NCI-H524 (cell line): Measurements from ENCODE around the gene INPP5B.
A peak's percentile ranks its signal among the peaks of the same experiment; 100 is the strongest.
"Not testable (repeated sequence)": the region's sequence is repeated elsewhere in the genome, so short reads cannot be mapped to it uniquely, and the experiment has no call there.

Experiments
- DNase-seq, 2 experiments: peaks; one replicate each; lab custom pipeline; 2025; lab: John Stamatoyannopoulos, UW

INPP5B gene

DNA sequence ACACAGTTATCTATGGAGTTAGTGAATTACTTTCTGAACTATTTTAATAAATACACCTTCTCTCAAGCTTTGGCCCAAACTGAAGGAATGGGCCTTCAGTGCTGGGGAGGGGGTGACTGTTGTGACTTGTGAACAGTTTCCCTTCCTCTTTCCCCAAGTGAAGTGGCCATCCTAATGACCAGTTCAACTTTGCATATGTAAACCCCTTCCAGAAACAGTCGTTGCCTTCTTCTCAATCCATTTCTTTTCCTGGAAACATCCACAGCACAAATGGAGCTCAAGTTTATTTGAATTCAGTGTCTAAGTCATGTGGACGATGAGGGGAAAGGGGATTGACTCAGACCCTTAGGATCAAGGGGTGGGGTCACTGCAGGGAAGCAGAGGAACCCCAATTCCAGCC, 1.3 kb upstream of the INPP5B start:
- DNase-seq, result no peak

DNA sequence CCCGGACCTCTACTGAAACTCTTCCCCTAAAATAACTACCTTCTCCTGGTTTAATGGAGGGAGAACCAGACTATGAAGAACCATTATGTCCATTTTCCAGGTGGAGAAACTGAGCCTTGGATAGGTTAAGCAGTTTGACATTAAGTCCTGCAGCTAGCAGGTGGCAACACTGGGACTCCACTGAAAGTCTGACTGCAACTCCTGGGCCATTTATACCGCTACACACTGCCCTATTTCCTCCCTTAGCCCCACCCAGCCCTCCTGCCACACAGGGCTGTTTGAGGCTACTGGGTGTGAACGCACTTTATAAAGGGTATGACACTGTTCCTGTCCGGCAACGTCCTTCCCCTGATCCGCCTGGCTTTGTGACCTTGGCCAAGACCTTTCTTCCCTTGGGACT, 511 bp upstream of the INPP5B start:
- DNase-seq, result no peak

DNA sequence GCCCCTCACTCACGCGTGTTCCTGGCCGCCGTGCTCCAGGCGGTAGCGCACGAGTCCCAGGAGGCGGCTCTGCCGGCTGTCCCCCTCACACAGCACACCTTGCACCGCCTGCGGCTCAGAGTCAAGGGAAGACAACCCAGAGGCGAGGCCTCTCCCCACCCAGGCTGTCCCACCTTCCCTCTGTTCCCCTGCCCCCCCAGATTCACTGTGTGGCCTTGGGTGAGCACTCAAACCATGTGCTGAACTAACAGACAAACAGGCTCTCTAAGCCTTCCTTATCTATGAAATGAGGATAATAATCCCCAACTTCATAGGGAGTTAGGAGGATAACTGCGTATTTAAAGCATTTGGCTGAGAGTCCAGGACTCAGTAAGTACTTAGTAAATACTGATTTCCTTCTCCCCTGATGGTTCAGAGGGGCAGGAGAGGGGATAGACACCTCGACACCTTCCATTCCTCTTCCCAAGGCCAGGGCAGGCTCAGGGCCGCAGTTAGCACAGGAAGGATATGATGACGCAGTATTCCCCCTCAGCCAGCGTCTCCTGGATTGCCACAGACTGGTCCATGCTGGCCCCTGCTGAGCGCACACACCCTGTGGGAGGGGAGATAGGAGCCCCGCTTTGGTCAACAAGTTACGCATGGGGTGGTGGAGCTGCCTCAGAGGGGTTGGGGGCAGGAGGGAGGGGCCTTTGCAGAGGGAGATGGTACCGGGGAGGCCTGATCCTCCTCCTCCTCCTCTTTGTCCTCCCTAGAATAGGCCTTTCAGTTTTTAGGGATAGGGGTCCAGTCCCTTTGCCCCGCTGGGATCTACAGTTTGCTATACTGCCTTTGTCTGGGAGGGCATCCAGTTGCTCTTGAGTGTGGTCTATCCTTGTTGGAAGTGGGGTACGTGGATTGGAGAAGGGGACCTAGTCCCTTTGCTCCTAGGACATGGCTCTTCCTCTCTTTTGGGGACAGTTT, 830 bp downstream of the INPP5B start:
- no peak for DNase-seq

DNA sequence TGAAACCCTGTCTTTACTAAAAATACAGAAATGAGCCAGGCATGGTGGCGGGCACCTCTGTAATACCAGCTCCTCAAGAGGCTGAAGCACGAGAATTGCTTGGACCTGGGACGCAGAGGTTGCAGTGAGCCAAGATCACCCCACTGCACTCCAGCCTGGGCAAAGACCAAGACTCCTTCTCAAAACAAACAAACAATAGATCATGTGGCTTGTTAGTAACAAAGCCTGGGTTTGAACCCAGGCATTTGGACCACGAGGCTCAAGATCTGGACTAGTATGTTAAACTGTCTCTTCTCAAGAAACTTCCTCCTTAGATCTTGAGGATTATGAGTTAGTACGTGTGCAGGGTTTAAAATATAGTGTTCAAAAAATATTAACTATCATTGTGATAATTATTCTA, 1.6 kb downstream of the INPP5B start:
- DNase-seq, result no peak

DNA sequence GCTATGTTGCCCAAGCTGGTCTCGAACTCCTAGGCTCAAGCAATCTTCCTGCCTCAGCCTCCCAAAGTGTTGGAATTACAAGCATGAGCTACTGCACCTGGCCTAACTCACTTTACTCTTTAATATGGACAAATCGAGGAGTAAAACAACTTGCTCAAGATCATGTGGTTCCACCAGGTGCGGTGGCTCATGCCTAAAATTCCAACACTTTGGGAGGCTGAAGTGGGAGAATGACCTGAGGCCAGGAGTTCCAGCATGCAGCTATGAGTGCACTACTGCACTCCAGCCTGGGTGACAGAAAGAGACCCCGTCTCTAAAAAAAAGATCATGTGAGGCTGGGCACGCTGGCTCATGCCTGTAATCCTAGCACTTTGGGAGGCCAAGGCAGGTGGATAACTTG, 2.0 kb downstream of the INPP5B start:
- DNase-seq, result no peak

DNA sequence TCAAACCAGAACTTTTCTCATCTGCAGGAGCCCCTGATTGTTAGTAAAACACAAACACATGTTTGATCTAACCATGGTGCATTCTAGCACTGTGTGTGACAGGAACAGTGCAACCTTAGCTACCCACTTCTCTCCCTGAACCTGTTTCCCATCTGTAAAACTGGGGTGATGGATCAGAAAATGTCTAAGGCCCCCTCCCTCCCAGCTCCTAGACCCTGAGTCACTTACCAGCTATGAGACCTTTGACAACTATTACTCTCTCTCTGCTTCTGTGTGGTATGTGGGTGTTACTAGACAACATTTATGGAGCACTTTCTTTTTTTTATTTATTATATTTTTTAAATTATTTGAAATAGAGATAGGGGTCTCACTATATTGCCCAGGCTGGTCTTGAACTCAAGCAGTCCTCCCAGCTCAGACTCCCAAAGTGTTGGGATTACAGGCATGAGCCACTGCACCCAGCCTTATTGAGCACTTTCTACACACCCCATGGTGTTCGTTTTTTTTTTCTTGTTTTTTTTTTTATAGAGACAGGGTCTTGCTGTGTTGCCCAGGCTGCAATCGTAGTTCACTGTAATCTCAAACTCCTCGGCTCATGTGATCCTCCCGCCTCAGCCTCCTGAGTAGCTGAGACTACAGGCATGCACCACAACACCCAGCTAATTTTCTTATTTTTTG, 2.6 kb downstream of the INPP5B start:
- no peak for DNase-seq

DNA sequence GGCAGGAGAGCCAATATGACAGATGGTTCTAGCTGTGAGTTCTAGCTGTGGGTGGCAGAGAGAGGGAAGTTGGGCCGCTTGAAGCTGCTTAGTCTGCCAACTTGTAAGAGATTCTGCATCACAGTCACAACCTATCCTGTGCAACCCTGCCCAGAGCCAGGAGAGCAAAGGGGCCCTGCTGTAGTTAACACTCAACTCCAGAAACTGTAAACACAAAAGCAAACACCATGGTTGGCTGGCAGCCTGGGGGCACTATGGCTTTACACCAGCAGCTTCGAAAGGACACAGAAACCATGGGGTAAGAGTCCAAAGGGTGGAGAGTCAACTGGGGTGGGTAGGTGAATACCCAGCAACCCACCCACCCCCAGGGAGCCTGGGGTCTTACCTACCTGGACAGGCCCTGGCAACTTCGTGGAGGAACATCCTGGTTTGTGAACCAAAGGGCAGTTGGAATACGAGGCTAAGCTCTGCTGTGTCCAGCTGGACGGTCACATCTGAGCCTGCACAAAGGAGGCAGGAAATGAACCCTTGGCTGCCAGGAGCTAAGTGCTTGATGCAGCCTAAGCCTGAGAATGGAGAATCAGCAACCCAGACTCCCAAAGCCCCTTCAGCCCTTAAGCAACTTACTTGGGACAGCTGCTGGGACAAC, 6.4 kb downstream of the INPP5B start:
- peak in 1 of 2 experiments; percentile 21 for DNase-seq

DNA sequence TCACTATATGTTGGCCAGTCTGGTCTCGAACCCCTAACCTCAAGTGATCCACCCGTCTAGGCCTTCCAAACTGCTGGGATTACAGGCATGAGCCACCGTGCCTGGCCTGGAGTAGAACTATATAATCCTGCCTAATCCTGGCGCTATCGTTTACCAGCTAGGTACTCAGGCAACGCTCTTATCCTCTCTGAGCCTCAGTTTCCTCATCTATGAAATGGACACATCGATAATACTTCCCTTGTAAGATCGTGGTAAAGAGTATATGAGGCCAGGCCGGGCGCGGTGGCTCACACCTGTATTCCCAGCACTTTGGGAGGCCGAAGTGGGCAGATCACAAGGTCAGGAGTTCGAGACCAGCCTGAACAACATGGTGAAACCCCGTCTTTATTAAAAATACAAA, 10.1 kb downstream of the INPP5B start:
- not testable (repeated sequence) for DNase-seq

DNA sequence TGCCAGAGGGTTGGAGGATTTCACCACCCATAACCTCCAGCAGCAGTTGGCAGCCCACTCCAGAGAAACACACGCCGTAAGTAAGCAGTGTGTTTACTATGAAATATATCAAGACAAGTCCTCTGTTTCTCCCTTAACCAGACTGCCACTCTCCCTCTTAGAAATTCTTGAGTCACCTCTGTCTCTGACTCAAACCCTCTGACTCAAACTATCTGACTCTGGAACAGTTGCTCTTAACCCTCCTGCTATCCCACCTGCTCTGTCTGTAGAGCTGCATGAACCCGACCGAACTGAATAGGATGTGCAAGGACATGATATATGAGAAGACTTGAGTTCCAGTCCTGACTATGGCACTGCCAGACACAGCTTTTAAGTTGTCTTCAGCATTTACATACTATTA, 14.1 kb downstream of the INPP5B start:
- DNase-seq, result peak in 1 of 2 experiments; percentile 18

DNA sequence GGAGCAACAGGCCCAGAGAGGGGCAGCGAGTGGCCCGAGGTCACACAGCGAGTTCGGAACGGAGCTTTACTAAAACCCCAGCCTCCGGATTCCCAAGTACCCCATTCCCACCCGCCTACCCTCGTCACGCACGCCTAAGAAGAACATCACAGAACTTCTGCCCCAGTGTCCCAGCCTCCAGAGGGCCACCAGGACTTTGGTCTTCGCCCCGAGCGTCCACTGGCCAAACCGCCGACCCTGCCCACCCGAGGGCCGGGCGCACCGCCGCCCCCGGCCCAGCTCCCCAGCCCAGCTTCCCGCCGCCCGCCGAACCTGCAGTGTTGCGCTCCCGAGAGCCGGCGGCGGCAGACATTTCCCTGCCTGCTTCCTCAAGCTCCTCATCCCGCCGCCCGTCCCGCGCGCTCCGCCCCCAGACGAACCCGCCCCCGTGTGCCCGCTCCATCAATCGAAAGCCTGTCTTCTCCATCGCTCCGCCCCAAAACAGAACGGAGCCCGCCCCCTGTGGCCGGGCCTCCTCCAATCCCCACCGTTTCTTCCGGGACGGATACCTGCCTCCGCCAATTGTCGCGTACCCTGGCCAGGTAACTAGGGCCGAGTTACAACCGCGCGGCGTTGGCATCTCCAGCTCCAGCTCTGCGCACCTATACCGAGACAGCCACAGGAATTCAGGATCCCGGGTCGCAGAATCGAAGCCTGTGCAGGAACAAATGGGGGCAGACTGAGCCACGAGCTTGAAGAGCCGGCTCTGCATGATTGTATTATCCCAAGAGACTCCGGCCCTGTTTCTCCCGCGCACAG, 15.3 kb downstream of the INPP5B start:
- peak; percentile 91 to 96 for DNase-seq

DNA sequence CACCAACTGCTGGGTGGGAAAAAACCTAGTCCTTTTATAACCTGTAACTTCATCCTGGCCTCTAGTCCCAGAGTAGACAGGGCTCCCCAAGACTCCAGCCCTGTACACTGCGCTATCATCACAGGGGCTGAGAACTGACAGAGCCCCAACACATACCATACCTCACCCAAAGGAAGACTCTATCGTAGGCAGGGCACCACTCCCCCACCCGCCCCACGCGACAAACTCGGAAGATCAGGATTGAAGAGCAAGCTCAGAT, 15.8 kb downstream of the INPP5B start:
- DNase-seq, result no peak

DNA sequence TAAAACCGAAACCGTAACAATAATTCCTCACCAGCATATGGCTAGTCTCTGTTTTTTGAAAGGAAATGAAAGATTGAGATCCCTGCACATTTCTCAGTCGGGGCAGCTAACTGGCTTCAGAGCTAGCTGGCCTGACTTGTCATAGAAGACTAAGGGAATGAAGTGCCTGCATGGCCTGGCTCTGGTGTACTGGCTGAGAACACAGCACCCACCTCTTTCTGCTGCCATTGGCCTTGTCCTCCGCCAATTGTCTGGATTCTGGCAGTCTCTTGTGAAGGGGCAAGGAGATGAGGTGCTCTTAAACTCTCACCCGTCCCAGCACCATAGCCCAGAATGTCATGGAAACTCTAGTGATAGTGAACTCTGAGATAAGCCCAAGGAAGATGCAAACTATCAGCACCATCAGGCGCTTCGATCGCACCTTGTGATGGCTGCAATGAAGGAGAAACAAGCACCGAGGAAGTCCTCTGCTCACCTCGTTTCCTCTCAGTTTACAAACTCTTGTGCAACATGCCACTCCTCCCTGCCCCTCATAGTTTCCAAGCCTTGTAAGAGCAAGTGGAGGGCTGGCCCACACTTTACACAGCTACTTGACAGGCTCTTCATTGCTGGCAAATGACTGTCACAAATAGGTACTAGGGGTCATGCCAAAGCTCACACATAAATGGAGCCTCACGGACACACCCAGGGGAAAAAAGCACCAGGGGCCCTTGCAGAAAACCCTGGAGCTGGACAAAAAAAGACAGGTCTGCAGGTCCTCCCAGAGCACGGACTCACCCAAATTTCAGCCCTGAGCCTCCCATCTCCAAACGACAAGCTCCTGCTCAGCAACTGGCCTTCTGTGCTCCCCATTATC, 16.4 kb downstream of the INPP5B start:
- DNase-seq, result no peak

DNA sequence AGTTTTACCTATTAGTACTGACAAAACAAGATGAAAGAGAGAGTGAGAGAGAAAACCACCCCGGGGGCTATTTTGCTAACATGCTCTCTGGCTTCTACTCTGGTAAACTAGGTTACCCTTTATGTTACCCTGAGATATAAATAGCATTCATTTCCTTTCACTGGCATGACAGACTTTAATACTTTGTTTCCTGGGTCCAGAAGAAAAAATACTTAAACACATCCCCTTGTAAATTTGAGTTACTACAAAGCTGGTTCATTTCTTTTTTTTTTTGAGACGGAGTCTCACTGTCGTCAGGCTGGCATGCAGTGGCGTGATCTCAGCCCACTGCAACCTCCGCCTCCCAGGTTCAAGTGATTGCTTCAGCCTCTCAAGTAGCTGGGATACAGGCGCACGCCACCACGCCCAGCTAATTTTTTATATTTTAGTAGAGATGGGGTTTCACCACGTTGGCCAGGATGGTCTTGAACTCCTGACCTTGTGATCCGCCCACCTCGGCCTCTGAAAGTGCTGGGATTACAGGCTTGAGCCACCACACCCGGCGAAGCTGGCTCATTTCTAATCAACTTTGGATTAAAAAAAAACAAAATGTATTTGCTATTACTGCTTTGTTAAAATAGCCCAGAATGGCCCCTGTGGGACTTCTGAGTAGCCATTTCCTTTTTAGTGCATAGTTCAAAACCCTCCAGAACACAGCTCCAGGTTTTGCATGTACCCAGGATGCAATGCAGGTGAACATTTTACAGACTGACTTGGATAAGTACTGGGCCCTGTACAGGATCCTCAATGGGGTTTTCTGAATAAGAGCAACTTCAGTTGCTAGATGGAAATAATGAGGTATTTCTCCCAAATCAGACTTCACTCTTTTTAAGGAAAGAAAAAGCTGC, 20.6 kb downstream of the INPP5B start:
- DNase-seq, result no peak

DNA sequence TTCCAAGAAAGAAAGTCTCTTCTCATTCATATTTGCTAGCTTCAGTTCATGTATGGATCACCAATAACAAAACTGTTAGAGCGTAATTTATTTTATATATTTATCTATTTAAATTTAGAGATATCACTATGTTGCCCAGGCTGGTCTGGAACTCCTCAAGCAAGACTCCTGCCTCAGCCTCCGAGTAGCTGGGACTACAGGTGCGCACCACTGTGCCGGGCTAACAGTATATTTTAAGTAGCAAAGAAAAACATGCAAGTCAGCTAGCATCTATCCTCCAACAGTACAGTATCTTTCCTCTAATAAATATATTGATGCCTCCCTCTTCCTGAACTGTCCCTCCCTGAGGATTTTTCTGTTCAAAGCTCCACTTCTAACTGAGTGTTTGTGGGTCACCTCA, 21.5 kb downstream of the INPP5B start:
- DNase-seq, result no peak

DNA sequence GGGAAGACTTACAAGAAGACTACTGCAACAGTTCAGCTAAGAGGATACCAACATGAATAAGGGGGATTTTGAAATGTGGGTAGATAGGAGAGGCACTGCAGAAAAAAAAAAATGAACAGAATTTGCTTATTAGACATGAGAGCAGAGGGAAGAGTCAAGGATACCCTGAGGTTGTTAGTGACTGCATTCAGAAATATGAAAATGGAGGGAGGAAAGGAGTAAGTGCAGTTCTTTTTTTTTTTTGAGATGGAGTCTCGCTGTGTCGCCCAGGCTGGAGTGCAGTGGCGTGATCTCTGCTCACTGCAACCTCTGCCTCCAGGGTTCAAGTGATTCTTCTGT, 23.3 kb downstream of the INPP5B start:
- DNase-seq, result no peak

DNA sequence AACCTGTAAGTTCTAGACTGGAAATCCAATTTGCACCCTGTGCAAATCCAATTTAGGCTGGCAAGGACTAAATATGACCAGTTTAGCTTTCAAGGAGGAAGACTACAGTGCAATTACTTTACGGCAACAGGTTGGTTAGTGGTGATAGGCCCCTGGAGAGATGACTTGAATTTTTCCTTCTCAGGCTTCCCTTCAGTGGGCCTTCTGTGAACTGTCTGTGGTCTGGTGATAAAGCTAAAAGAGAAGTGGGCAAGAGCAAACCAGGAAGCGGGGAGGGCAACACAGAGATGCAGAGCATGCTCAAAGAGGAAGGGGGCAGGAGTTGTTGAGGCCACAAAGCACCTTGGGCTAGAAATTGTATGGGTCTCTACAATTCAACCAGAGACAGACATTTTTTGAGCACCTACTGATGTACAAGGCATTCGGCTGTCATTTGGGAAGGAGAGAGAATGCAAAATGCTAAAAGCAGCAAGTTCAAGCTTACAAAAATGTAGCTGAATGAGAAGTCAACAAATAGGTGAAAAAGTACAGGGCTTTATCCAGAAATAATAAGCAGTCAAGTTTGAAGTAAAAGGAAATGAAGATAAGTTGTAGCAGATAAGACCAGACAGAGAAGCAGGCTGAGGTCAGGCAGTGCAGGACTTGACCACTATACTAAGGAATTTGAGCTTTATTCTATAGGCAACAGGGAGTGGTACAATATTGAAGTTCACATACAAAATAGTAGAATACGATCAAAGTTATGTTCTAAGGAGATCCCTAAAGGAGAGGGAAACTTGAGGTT, 23.9 kb downstream of the INPP5B start:
- no peak for DNase-seq

DNA sequence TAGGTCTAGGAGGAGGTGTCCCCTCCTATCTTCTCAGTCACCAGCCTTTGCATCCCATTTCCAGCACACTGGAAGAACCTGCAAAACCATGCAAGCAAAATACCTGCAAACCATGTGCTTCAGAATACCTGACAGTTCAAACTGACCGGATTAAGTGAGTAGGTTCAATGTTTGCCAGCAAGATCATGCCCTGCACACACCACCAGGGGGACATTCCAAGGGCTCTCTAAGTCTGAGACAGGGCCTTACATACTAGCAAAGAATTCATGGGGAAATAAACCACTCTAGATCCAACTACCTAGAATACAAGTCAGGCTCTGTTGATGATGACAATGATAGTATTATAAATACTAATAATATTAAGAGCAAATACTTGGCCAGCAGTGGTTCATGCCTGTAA, 27.6 kb downstream of the INPP5B start:
- no peak for DNase-seq

DNA sequence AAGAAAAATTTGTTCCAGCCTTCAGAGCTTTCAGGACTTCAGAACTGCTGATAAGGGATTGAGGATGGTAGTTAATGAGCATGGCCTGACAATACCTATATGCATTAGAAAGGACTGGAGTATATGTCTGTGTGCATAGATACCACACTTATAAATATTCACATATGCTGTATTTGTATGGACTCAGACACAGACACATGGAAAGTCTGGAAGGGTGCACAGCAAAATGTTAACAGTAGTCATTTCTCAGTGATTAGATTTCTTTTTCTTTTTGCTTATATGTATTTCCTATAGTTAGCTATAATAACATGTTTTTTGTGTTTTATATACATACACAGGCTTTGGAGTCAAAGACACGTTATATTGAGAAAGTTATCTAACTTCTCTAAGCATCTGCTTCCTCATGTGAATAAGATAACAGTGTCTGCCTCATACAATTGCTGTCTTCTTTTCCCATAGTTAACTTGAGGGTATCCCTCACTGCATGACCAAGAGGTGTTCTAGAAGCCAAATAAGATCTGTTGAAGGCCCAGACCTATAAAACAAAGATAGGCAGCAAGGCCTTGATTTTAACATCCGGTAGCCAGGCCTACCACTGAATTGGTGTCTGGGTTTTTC, 31.3 kb downstream of the INPP5B start:
- DNase-seq, result no peak
